ENCODE results near the gene BMAL1. TPM values are rescaled to one million over a fixed set of nuclear protein-coding genes. Genes with fewer than 3 reads are reported as not detected.
A peak's percentile ranks its signal among the peaks of the same experiment; 100 is the strongest.

BMAL1 gene
- total and polyA plus RNA-seq, 11 donors: 5.7 to 18.2 (median 11.7) TPM

DNA sequence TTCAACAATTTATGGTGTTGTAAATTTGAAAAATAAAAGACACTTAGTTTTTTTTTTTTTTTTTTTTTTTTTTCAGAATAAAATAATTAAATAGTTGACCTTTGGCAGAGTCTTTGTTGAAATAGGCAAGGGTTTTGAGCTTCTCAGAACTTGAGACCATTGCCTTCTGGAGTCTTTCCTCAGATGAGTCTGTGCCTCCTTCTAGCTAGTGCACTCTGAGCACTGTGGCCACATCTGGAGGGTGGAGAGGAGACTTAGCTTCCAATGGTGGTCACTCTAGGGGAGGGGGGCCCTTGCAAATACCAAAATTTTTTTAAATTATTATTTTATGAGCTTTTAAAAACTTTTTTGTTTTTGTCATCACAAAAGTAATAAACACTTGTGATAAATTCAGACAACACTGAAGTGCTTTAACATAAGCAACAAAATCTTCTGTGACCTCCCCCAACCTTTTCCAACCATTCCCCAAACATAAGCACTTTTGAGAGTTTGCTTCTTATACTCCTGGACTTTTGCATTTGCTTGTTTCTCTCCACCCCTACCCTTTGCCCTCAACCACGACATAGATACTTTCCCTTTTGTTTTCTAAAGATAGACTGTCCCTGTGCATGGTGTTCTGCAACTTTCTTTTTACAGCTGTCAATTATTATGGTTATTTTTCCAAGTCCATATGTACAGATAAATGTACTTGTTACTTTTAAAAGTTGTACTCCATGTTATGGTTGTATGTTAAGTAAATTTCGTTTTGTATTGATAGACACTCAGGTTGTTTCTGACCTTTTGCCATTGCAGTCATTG lies 41.1 kb downstream of the BMAL1 start:
- no peak for DNase-seq
- ATAC-seq: peak in 2 of 4 donors; percentile 46 to 62
- Histone ChIP-seq H3K36me3 (peaks cover 0 to 6% (median 0%) of the 10 kb centered on the region in 9 donors), H3K27me3 (no peaks in the 10 kb centered on the region), H3K4me3 (no peak overlapping the region), H3K4me1 (peaks cover 0 to 60% (median 38%) of the 10 kb centered on the region in 12 donors), H3K27ac (peak overlapping the region in 1 of 12 donors; percentile 3), H3K9me3 (no peaks in the 10 kb centered on the region)
- TF ChIP-seq POLR2A (IDR thresholded peaks at IDR 0.05): no peak
- TF ChIP-seq, protein P1, sequence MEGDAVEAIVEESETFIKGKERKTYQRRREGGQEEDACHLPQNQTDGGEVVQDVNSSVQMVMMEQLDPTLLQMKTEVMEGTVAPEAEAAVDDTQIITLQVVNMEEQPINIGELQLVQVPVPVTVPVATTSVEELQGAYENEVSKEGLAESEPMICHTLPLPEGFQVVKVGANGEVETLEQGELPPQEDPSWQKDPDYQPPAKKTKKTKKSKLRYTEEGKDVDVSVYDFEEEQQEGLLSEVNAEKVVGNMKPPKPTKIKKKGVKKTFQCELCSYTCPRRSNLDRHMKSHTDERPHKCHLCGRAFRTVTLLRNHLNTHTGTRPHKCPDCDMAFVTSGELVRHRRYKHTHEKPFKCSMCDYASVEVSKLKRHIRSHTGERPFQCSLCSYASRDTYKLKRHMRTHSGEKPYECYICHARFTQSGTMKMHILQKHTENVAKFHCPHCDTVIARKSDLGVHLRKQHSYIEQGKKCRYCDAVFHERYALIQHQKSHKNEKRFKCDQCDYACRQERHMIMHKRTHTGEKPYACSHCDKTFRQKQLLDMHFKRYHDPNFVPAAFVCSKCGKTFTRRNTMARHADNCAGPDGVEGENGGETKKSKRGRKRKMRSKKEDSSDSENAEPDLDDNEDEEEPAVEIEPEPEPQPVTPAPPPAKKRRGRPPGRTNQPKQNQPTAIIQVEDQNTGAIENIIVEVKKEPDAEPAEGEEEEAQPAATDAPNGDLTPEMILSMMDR (IDR thresholded peaks at IDR 0.05): no peak
- intact Hi-C loops (cut with DNase I): no loop called here
- 21 to 30% (median 24%) methylated on average over 2 of the region's 2 CpGs for WGBS, 4 donors

DNA sequence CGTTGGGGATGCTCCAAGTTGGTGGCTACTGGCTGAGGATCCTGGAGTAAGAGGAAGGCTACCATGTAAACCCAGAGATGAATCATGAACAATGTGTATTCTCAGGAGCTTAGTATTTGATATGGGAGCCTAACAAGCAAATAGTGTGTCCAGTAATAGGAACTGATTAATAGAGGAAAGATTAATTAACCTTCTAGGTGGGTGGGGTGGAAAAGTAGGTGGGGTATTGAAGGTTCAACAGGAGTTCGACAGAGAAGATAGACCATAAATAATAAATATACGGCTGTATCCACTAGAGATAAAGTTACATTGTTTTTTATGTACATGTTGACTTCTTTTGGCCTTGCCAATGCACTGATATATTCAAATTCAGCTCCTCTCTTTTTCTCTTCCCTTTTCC lies 43.1 kb downstream of the BMAL1 start:
- intact Hi-C loops (cut with DNase I): no loop called here
- no peak overlapping the region for H3K27ac ChIP-seq
- H3K27me3 ChIP-seq: no peaks in the 10 kb centered on the region

DNA sequence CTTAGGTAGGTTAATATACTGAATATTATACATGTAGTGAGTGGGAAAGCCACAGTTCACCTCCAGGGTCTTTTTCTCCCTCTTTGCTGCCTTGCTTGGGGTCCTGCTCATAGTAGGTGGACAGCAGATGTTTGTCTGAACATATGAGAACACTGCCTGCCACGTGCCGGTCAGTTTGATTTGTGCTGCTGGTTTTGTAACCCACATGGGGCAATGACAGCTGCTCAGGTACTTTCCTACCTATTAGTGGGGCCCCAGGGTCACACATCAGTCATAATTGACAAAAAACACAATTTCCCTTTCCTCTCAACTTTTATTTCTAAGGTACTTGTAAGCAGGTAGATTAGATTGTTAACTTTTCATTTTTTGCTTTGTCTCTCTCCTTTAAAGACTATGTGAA lies 43.8 kb downstream of the BMAL1 start:
- H3K4me1 ChIP-seq: peaks cover 0 to 49% (median 27%) of the 10 kb centered on the region in 12 donors
- peaks cover 0 to 6% (median 0%) of the 10 kb centered on the region in 9 donors for H3K36me3 ChIP-seq

More for the DNA sequence above, 43.1 kb downstream of the BMAL1 start:
- 79 to 91% (median 82%) methylated on average over 3 of the region's 3 CpGs for WGBS, 4 donors
- ATAC-seq (no peak), DNase-seq (no peak)
- Histone ChIP-seq H3K36me3 (peaks cover 0 to 6% (median 0%) of the 10 kb centered on the region in 9 donors), H3K4me3 (no peak overlapping the region), H3K4me1 (peaks cover 0 to 56% (median 33%) of the 10 kb centered on the region in 12 donors), H3K9me3 (no peaks in the 10 kb centered on the region)
- TF ChIP-seq, protein P1 (IDR thresholded peaks at IDR 0.05): no peak

DNA sequence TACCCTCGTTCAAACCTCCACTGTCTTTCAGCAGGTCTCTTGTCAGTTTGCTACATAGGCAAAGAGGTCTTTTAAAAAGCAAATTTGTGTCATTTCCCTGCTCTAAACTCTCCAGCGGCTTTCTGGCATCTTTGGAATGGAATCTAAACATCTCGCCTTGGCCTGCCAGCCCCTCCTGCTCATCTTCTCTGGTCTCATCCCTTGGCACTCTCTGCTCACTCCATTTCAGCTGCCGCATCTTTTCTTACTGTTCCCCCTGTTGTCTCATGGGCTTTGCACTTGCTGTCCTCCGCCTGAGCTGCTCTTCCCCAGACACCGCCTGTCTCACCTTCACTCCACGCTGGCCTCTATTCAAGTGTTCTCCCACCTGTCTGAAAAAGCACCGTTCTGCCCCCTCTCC lies 46.6 kb downstream of the BMAL1 start:
- intact Hi-C loops (cut with DNase I): no loop called here
- Histone ChIP-seq H3K27ac (no peak overlapping the region), H3K9me3 (no peaks in the 10 kb centered on the region), H3K4me1 (peaks cover 0 to 36% (median 13%) of the 10 kb centered on the region in 12 donors), H3K27me3 (no peaks in the 10 kb centered on the region), H3K4me3 (no peak overlapping the region), H3K36me3 (peaks cover 0 to 12% (median 0%) of the 10 kb centered on the region in 9 donors)
- TF ChIP-seq, protein P1 (IDR thresholded peaks at IDR 0.05): no peak
- no peak for TF ChIP-seq POLR2A (IDR thresholded peaks at IDR 0.05)
- ATAC-seq (no peak), DNase-seq (no peak)
- WGBS, 4 donors: 87 to 92% (median 90%) methylated on average over 8 of the region's 8 CpGs

More for the DNA sequence above, 43.8 kb downstream of the BMAL1 start:
- ATAC-seq (no peak), DNase-seq (no peak)
- Histone ChIP-seq H3K27ac (no peak overlapping the region), H3K27me3 (no peaks in the 10 kb centered on the region), H3K4me3 (no peak overlapping the region), H3K9me3 (no peaks in the 10 kb centered on the region)
- 86 to 96% (median 92%) methylated on average over 2 of the region's 2 CpGs for WGBS, 4 donors
- intact Hi-C loops (cut with DNase I): no loop called here
- no peak for TF ChIP-seq POLR2A (IDR thresholded peaks at IDR 0.05)
- TF ChIP-seq, protein P1 (IDR thresholded peaks at IDR 0.05): no peak
